ENCODE results near the gene TMEM200A. TPM values are rescaled to one million over a fixed set of nuclear protein-coding genes. Genes with fewer than 3 reads are reported as not detected.

The TMEM200A gene
- total RNA-seq, 4 donors from 2014 or later, result 0.76 to 1.2 (median 0.93) TPM

DNA sequence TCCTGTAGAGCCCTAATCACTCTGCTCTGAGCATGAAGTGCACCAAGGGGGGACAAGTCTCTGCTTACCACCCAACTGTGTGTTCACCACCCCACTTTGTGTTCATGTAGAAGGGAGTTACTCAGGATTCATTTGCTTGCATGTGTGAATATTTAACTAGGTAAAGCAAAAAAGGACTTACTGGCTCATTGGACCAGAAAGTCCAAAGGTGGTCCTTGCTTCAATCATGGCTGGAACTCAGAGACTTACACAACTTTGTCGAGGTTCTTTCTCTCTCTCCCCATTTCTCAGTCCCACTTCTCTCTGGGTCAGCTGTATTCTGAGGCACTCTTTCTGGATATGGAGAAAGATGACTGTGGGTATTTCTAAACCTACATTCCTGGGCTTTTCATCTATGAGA lies 4.0 kb downstream of the TMEM200A start:
- Histone ChIP-seq H3K4me3 (no peak overlapping the region), H3K27ac (no peak overlapping the region), H3K9me3 (no peaks in the 10 kb centered on the region), H3K27me3 (peaks cover 20% of the 10 kb centered on the region), H3K4me1 (peaks cover 26% of the 10 kb centered on the region), H3K36me3 (no peaks in the 10 kb centered on the region)
- WGBS, result 92% methylated on average over 1 of the region's 1 CpG
- no peak for DNase-seq (ENCODE audit: low spot score in 2 of 2)
- no peak for TF ChIP-seq EP300 (IDR thresholded peaks at IDR 0.05)
- TF ChIP-seq, protein P1, sequence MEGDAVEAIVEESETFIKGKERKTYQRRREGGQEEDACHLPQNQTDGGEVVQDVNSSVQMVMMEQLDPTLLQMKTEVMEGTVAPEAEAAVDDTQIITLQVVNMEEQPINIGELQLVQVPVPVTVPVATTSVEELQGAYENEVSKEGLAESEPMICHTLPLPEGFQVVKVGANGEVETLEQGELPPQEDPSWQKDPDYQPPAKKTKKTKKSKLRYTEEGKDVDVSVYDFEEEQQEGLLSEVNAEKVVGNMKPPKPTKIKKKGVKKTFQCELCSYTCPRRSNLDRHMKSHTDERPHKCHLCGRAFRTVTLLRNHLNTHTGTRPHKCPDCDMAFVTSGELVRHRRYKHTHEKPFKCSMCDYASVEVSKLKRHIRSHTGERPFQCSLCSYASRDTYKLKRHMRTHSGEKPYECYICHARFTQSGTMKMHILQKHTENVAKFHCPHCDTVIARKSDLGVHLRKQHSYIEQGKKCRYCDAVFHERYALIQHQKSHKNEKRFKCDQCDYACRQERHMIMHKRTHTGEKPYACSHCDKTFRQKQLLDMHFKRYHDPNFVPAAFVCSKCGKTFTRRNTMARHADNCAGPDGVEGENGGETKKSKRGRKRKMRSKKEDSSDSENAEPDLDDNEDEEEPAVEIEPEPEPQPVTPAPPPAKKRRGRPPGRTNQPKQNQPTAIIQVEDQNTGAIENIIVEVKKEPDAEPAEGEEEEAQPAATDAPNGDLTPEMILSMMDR (IDR thresholded peaks at IDR 0.05), result no peak
- no peak for TF ChIP-seq POLR2AphosphoS5 (IDR thresholded peaks at IDR 0.05)
- TF ChIP-seq POLR2A (IDR thresholded peaks at IDR 0.05), result no peak

DNA sequence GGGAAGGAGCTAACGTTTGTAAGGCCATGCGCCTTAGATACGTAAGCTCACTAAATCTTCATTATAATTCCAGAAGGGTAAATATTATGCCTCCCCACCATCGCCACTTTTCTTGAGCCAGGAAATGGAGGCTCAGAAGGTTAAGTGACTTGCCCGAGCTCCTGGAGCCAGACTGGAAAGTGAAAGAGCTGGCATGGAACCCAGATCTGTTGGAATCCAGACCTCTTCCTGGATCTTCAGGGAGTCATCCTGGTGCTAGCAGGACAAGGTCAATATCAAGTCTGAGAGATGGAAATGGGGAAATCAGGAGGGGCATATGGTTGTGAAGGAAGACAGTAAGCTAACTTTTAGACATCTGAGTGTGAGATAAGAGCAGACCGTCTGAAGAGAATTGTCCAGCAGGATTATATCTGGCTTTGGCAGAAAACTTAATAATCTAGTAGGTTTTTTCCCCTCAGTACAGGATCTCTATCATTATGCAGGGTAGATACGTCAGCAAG lies 6.2 kb downstream of the TMEM200A start:
- H3K27me3 ChIP-seq, result no peaks in the 10 kb centered on the region
- TF ChIP-seq POLR2AphosphoS5 (IDR thresholded peaks at IDR 0.05) (no peak), EP300 (IDR thresholded peaks at IDR 0.05) (no peak), POLR2A (IDR thresholded peaks at IDR 0.05) (no peak)
- TF ChIP-seq, protein P1 (IDR thresholded peaks at IDR 0.05), result no peak
- no peaks in the 10 kb centered on the region for H3K36me3 ChIP-seq
- no peaks in the 10 kb centered on the region for H3K9me3 ChIP-seq
- H3K4me3 ChIP-seq, result no peak overlapping the region
- peaks cover 5% of the 10 kb centered on the region for H3K4me1 ChIP-seq
- no peak for DNase-seq (ENCODE audit: low spot score in 2 of 2)
- no peak overlapping the region for H3K27ac ChIP-seq
- WGBS, result 82% methylated on average over 7 of the region's 7 CpGs

DNA sequence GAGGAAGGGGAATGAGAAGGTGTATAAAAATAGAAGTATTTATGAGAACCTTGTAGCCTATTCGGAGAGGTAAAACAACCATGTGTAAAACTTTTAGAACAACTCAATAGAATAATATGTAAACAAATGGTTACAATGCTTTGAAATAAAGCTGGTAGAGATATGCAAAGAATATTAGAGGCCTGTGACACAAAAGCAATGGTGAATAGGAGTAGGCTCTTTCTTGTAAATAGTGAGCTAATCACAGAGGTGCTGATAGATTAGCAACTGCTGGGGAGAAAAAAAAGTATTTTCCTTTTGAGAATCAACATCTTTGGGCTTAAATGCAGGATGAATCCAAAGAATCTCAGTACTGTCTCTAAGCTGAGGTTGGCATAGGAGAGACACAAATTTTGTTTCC lies 7.0 kb downstream of the TMEM200A start:
- DNase-seq (ENCODE audit: low spot score in 2 of 2), result no peak
- Histone ChIP-seq H3K27me3 (no peaks in the 10 kb centered on the region), H3K36me3 (no peaks in the 10 kb centered on the region), H3K9me3 (no peaks in the 10 kb centered on the region), H3K4me3 (no peak overlapping the region), H3K4me1 (no peaks in the 10 kb centered on the region), H3K27ac (no peak overlapping the region)
- no peak for TF ChIP-seq POLR2A (IDR thresholded peaks at IDR 0.05)
- TF ChIP-seq, protein P1 (IDR thresholded peaks at IDR 0.05), result no peak
- TF ChIP-seq POLR2AphosphoS5 (IDR thresholded peaks at IDR 0.05), result no peak
- TF ChIP-seq EP300 (IDR thresholded peaks at IDR 0.05), result no peak
- WGBS, result 93% methylated on average over 1 of the region's 1 CpG

DNA sequence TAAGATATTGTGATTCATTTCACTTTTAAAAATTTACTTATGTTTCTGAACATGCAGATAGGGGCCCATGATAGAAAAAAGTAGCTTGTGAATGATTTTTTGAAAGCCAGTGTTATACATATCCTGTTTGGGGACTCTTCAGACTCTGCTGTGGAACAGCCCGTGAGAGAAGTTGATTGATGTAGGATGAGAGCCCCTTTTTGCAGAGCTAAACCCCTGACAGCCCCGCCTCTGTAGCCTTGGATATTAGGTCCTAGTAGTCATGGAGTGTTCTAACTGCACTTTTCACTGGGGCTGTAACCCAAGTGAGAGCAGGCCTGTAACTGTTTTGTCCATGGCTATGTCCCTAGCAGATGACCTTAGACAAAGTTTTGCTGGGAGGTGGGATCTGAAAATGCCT lies 8.2 kb downstream of the TMEM200A start:
- no peaks in the 10 kb centered on the region for H3K27me3 ChIP-seq
- H3K4me3 ChIP-seq, result no peak overlapping the region
- WGBS, result 70% methylated on average over 2 of the region's 2 CpGs
- no peaks in the 10 kb centered on the region for H3K36me3 ChIP-seq
- TF ChIP-seq, protein P1 (IDR thresholded peaks at IDR 0.05), result no peak
- TF ChIP-seq EP300 (IDR thresholded peaks at IDR 0.05), result no peak
- TF ChIP-seq POLR2AphosphoS5 (IDR thresholded peaks at IDR 0.05), result no peak
- no peak for TF ChIP-seq POLR2A (IDR thresholded peaks at IDR 0.05)
- no peaks in the 10 kb centered on the region for H3K4me1 ChIP-seq
- no peak overlapping the region for H3K27ac ChIP-seq
- no peak for DNase-seq (ENCODE audit: low spot score in 2 of 2)
- H3K9me3 ChIP-seq, result no peaks in the 10 kb centered on the region

DNA sequence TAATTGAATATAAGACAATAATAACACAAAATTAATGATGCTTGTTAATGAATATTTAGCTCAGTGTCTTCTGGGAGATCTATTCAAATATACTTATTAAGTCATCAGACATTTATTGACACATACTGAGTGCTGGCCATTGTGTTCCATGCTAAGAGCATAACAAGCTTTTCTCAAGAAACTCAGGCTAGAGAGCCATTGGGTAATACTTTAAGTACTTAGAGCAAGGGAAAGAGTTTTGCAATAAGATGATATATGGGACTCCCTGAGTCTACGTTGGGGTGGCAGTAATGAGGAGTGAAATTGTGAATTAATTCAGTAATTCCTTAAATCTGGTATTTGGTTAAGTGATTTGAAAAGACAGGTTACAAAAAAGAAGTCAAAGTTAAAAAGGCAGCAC lies 11.1 kb downstream of the TMEM200A start:
- 49% methylated on average over 1 of the region's 1 CpG for WGBS
- H3K27me3 ChIP-seq, result no peaks in the 10 kb centered on the region

More for the DNA sequence above, 11.1 kb downstream of the TMEM200A start:
- no peak for DNase-seq (ENCODE audit: low spot score in 2 of 2)
- no peak overlapping the region for H3K27ac ChIP-seq
- H3K36me3 ChIP-seq, result no peaks in the 10 kb centered on the region
- TF ChIP-seq POLR2A (IDR thresholded peaks at IDR 0.05), result no peak
- TF ChIP-seq EP300 (IDR thresholded peaks at IDR 0.05), result no peak
- no peak for TF ChIP-seq POLR2AphosphoS5 (IDR thresholded peaks at IDR 0.05)
- TF ChIP-seq, protein P1 (IDR thresholded peaks at IDR 0.05), result no peak
- H3K4me1 ChIP-seq, result no peaks in the 10 kb centered on the region
- no peak overlapping the region for H3K4me3 ChIP-seq
- no peaks in the 10 kb centered on the region for H3K9me3 ChIP-seq
